Retinal pigment epithelial cell (primary cell): Measurements from ENCODE around the gene MTARC1.

Experiments
- DNase-seq: peaks from one replicate; pipeline ENCODE4 v3.0.0-alpha.2; 2010; ENCODE audit warnings: low read depth
- H3K4me3 ChIP-seq: 2 replicates; pipeline ENCODE4 v1.5.1; 2011; ENCODE audit warnings: mild to moderate bottlenecking, low read length, control low read depth, moderate library complexity
- CTCF ChIP-seq: conservative IDR thresholded peaks from 2 replicates; pipeline ENCODE4 v1.5.1; 2011; ENCODE audit warnings: low read depth, low read length, control low read depth, inconsistent platforms

MTARC1 gene

DNA sequence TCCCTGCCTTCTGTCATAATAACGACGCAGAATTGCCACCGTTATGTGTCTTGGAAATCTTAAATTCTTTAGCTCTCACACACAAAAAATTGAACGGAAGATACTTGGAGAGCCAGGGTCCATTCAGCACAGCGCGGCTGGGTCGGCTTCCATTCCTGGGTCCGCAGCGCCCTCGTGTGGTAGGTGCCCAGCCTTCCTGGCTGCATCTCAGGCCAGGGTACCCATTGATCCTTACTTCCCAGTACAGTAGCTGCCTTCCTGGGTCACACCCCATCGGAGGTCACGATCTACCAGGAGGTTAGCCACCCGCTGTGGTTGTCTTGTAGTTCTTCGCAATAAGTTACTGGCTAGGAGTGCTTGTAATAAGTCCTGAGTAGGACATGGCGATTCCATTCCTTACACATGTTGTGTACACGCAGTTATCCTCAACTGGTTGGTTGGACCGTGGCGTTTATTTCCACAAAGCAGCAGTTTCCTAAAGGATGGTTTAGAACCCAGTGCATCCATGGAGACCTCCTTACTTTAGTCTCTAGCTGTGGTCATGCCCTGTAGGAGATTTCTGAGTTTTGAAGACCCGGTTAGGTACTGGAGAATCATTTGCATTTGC is 9.9 kb upstream of the MTARC1 start:
- no peak for DNase-seq
- no peak overlapping the region for H3K4me3 ChIP-seq
- peak; percentile 93 for TF ChIP-seq CTCF

DNA sequence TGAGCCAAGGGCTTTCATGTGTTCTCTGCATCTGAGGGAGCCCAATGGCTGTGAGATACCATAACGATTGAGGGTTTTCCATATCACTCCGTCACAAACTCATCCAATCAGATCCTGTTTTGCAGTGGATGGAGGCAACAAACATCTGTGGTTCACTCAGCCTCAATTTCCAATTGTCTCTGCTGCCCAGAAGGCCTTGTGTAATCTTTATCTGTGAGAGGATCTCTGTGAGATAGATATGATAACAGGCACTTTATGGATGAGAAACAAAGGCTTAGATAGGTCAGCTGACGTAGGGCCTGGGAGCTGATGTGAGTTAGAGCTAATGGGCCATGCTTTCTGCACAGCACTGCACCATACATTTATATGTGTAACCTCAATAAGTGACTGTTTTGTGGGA is 3.3 kb upstream of the MTARC1 start:
- TF ChIP-seq CTCF, result no peak
- H3K4me3 ChIP-seq, result no peak overlapping the region
- DNase-seq, result no peak

DNA sequence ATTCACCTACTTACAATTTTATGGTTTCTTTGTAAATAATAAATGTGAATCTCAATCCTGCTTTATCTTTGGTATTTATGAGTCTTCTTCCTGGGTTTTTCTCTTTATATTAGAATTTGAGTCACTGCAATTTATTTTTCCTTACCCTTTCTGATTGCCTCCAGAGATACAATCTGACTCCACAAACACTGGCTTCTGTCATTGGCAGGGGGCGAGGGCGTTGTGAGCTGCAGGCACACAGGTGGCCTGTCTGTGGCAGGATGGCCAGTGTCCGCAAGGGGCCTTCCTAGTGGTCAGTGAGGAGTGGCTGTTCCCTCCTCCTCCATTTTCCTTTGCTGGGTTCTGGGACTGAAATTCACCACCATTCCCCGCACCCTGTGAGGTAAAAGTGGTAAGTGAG is 2.0 kb upstream of the MTARC1 start:
- no peak for DNase-seq
- no peak overlapping the region for H3K4me3 ChIP-seq
- TF ChIP-seq CTCF, result no peak

GRCh38 chr1:220785166-220786056 is 1.3 kb upstream of the MTARC1 start:
- TF ChIP-seq CTCF, result no peak
- H3K4me3 ChIP-seq, result no peak overlapping the region
- no peak for DNase-seq

DNA sequence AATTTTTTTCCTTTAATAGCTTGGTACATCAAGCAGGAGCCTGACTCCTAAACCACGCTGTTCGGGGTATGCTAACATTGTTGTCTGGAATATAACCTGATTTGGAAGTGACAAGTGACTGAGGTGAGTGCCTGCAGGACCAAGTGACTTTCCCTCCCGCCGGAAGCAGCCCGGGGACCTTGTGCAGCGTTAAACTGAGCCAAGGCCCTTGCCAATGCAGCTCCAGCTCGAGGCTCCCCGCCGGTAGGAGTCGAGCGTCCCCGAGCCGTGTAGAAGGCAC is 716 bp upstream of the MTARC1 start:
- TF ChIP-seq CTCF, result no peak
- H3K4me3 ChIP-seq, result peak overlapping the region; percentile 47
- no peak for DNase-seq

- no peak for TF ChIP-seq CTCF
- no peak for DNase-seq
- peak overlapping the region; percentile 47 for H3K4me3 ChIP-seq
Observed at GRCh38 chr1:220787069-220787619, 431 bp downstream of the MTARC1 start.

GRCh38 chr1:220788900-220789299 is 2.2 kb downstream of the MTARC1 start:
- no peak for DNase-seq
- TF ChIP-seq CTCF, result no peak
- no peak overlapping the region for H3K4me3 ChIP-seq
